HCT116 (cell line): ENCODE measurements around the gene TGFBI. TPM values are rescaled to one million over a fixed set of nuclear protein-coding genes. Genes with fewer than 3 reads are reported as not detected.

Experiments
- ATAC-seq: fragments of 200-7000 bp; cut with Tn5 transposase; 2 replicates; pipeline ENCODE4 v1.9.1; 2020; ENCODE audit warnings: mild to moderate bottlenecking, moderate library complexity
- BruUV-seq: library from RNA; stranded (reverse); fragments of 400-500 nt; replicated peaks from 2 replicates; lab custom pipeline; 2021; lab: Mats Ljungman, UMichigan
- CTCF ChIA-PET: fragments of 300-600 bp; sonication (Branson Sonifier 250); formaldehyde crosslinking; loops from one replicate; lab custom pipeline; 2021; ENCODE audit warnings: antibody characterized with exemption; lab: Charles Lee
- POLR2A ChIA-PET: fragments of 300-600, 350-600 bp; sonication (Branson Sonifier 250); formaldehyde crosslinking; loops from one replicate; lab custom pipeline; 2021; ENCODE audit warnings: antibody characterized with exemption; lab: Charles Lee
- RAD21 ChIA-PET, 2 experiments: fragments of 300-600 bp; sonication (Branson Sonifier 250); formaldehyde crosslinking; loops; one replicate each; lab custom pipeline; 2023; ENCODE audit warnings: low total read pairs in 2 of 2; ENCODE audit not compliant: uncharacterized antibody in 2 of 2, unreplicated experiment in 2 of 2, low non-redundant PET in 1 of 2; lab: Charles Lee
- DNase-seq: peaks from one replicate; pipeline ENCODE4 v3.0.0-alpha.2; 2010; ENCODE audit warnings: low read depth, low spot score
- H2AFZ ChIP-seq: fragments of 200-600 bp; shearing (Covaris generic), sonication (generic); 2 replicates; pipeline ENCODE4 v1.6.1; 2017; ENCODE audit warnings: low read depth, mixed run types, mixed read lengths, antibody characterized with exemption, low read length; ENCODE audit not compliant: poor library complexity, severe bottlenecking
- H3K27ac ChIP-seq: 2 replicates; pipeline ENCODE4 v1.5.1; 2012; ENCODE audit warnings: low read depth, low read length
- H3K27me3 ChIP-seq: fragments of 200-600 bp; sonication (generic); 2 replicates; pipeline ENCODE4 v1.6.1; 2016; ENCODE audit warnings: mixed run types, low read length, mixed read lengths; ENCODE audit not compliant: insufficient read depth
- H3K36me3 ChIP-seq, 2 experiments: fragments of 200-500 bp in 1 of 2; fragments of 200-600 bp in 1 of 2; sonication (Bioruptor generic) in 1 of 2; sonication (generic) in 1 of 2; 2 replicates each; pipeline versions ENCODE4 v1.5.1 to v1.6.1; 2014 to 2016; ENCODE audit warnings: low read length in 2 of 2, inconsistent platforms in 1 of 2, mixed read lengths in 1 of 2, mixed run types in 1 of 2; ENCODE audit not compliant: insufficient read depth in 2 of 2, control insufficient read depth in 1 of 2
- H3K4me1 ChIP-seq, 2 experiments: fragments of 200-600 bp in 1 of 2; sonication (generic) in 1 of 2; 2 replicates each; pipeline versions ENCODE4 v1.5.1 to v1.6.1; 2012 to 2017; ENCODE audit warnings: low read length in 2 of 2, inconsistent platforms in 1 of 2, mild to moderate bottlenecking in 1 of 2, mixed read lengths in 1 of 2, mixed run types in 1 of 2, moderate library complexity in 1 of 2; ENCODE audit not compliant: insufficient read depth in 2 of 2, control insufficient read depth in 1 of 2
- H3K4me2 ChIP-seq: fragments of 200-600 bp; sonication (generic); 2 replicates; pipeline ENCODE4 v1.6.1; 2017; ENCODE audit warnings: mixed run types, low read length, mixed read lengths
- H3K4me3 ChIP-seq, 2 experiments: fragments of 200-600 bp in 1 of 2; sonication (generic) in 1 of 2; replicated peaks in 1 of 2; 2 replicates each; pipeline ENCODE4 v1.5.1; 2011 to 2016; ENCODE audit warnings: low read length in 2 of 2, control low read depth in 1 of 2, low read depth in 1 of 2, mild to moderate bottlenecking in 1 of 2, mixed read lengths in 1 of 2, mixed run types in 1 of 2
- H3K79me2 ChIP-seq: fragments of 200-600 bp; sonication (generic); 2 replicates; pipeline ENCODE4 v1.6.1; 2017; ENCODE audit warnings: mild to moderate bottlenecking, mixed run types, low read length, moderate library complexity, mixed read lengths; ENCODE audit not compliant: insufficient read depth
- H3K9ac ChIP-seq: fragments of 200-600 bp; sonication (generic); 2 replicates; pipeline ENCODE4 v1.6.1; 2016; ENCODE audit warnings: low read length, mixed read lengths
- H3K9me2 ChIP-seq: fragments of 200-600 bp; sonication (generic), shearing (Covaris generic); 2 replicates; pipeline ENCODE4 v1.6.1; 2017; ENCODE audit warnings: mixed run types, mild to moderate bottlenecking, moderate library complexity; ENCODE audit not compliant: insufficient read depth
- H3K9me3 ChIP-seq, 2 experiments: fragments of 200-500 bp in 1 of 2; fragments of 200-600 bp in 1 of 2; sonication (Bioruptor generic) in 1 of 2; sonication (generic) in 1 of 2; 2 replicates each; pipeline ENCODE4 v1.6.1; 2014 to 2017; ENCODE audit warnings: low read length in 2 of 2, mixed read lengths in 2 of 2, inconsistent platforms in 1 of 2, low read depth in 1 of 2, mild to moderate bottlenecking in 1 of 2, mixed run types in 1 of 2, moderate library complexity in 1 of 2; ENCODE audit not compliant: control insufficient read depth in 1 of 2, insufficient read depth in 1 of 2
- H4K20me1 ChIP-seq: fragments of 200-600 bp; sonication (generic), shearing (Covaris generic); 2 replicates; pipeline ENCODE4 v1.6.1; 2017; ENCODE audit warnings: mixed run types, mild to moderate bottlenecking, moderate library complexity; ENCODE audit not compliant: insufficient read depth
- ATF3 ChIP-seq: IDR thresholded peaks from 2 replicates; pipeline ENCODE4 v1.6.1; 2012
- CBX3 ChIP-seq: IDR thresholded peaks from 2 replicates; pipeline ENCODE4 v1.6.1; 2012; ENCODE audit warnings: low read depth
- CEBPB ChIP-seq: IDR thresholded peaks from 2 replicates; pipeline ENCODE4 v1.6.1; 2012; ENCODE audit warnings: low read depth
- EGR1 ChIP-seq: IDR thresholded peaks from 2 replicates; pipeline ENCODE4 v1.6.1; 2012; ENCODE audit warnings: low read depth
- EZH2 ChIP-seq: fragments of 200-600 bp; sonication (generic); IDR thresholded peaks from 2 replicates; pipeline ENCODE4 v1.6.1; 2017; ENCODE audit warnings: antibody characterized with exemption, mixed run types
- EZH2phosphoT487 ChIP-seq: fragments of 200-600 bp; IDR thresholded peaks from 2 replicates; pipeline ENCODE4 v1.6.1; 2018; ENCODE audit warnings: antibody characterized with exemption, borderline replicate concordance
- FOSL1 ChIP-seq: IDR thresholded peaks from 2 replicates; pipeline ENCODE4 v1.6.1; 2012; ENCODE audit warnings: low read depth
- MAX ChIP-seq: IDR thresholded peaks from 2 replicates; pipeline ENCODE4 v1.6.1; 2012
- POLR2AphosphoS5 ChIP-seq: IDR thresholded peaks from 2 replicates; pipeline ENCODE4 v1.6.1; 2011; ENCODE audit warnings: mild to moderate bottlenecking, low read depth, low read length, moderate library complexity
- REST ChIP-seq: IDR thresholded peaks from 2 replicates; pipeline ENCODE4 v1.6.1; 2012; ENCODE audit warnings: low read depth
- SP1 ChIP-seq: IDR thresholded peaks from 2 replicates; pipeline ENCODE4 v1.6.1; 2012; ENCODE audit warnings: low read depth
- TCF7L2 ChIP-seq: IDR thresholded peaks from 2 replicates; pipeline ENCODE4 v1.7.0; 2011; ENCODE audit warnings: borderline replicate concordance, inconsistent platforms; ENCODE audit not compliant: insufficient read depth, insufficient read length; ENCODE audit errors: extremely low read depth
- ZBTB33 ChIP-seq: IDR thresholded peaks from 2 replicates; pipeline ENCODE4 v1.6.1; 2011; ENCODE audit warnings: mild to moderate bottlenecking, low read length, moderate library complexity; ENCODE audit not compliant: insufficient replicate concordance; ENCODE audit errors: extremely low read depth
- ZFX ChIP-seq: fragments of 450-650 bp; IDR thresholded peaks from 2 replicates; pipeline ENCODE4 v1.6.1; 2017
- intact Hi-C: fragments of 100-400 bp; cut with micrococcal nuclease; formaldehyde crosslinking; loops from 2 replicates; pipeline ENCODE4 v1.10.0; 2022
- total RNA-seq: library from RNA; stranded (reverse); gene quantifications from one replicate; pipeline ENCODE4 v1.2.1, GENCODE V29; 2021; ENCODE audit not compliant: unreplicated experiment

The TGFBI gene
- total RNA-seq, 1 experiment from 2014 or later = 0.64 TPM

GRCh38 chr5:135979510-135979909, 49.3 kb upstream of the TGFBI start:
- no TSS peak for BruUV-seq
- Histone ChIP-seq H3K79me2 (no peaks in the 10 kb centered on the region), H3K36me3 (no peaks in the 10 kb centered on the region), H3K9me2 (no peaks in the 10 kb centered on the region), H2AFZ (no peak overlapping the region), H3K9me3 (no peaks in the 10 kb centered on the region), H4K20me1 (no peaks in the 10 kb centered on the region), H3K27ac (no peak overlapping the region), H3K27me3 (peaks cover 33% of the 10 kb centered on the region; the same call in 1 of the 2 replicates), H3K4me3 (no peak overlapping the region), H3K4me2 (no peak overlapping the region), H3K9ac (no peak overlapping the region), H3K4me1 (peaks cover 0 to 4% of the 10 kb centered on the region in 2 experiments; a peak in 1 of 4 replicates)
- DNase-seq (no peak), ATAC-seq (no peak)
- ChIA-PET CTCF (interaction anchor here (1.9 kb wide), 1 partner anchor 18 kb away, joined by 4 read pairs; no protein-coding TSS in a partner anchor), RAD21 (no interaction called here), POLR2A (no interaction called here)
- intact Hi-C loops = no loop called here
- TF ChIP-seq REST (no peak), MAX (no peak), ZBTB33 (no peak), EZH2phosphoT487 (no peak), CEBPB (no peak), EZH2 (no peak), CBX3 (no peak), ATF3 (no peak), ZFX (no peak), FOSL1 (no peak), TCF7L2 (no peak), POLR2AphosphoS5 (no peak), SP1 (no peak), EGR1 (no peak)
